Measurements from ENCODE around the gene S100A7.

The S100A7 gene

GRCh38 chr1:153460551-153460950, at the start of gene S100A7:
S100A7 (minus strand) TSS chr1:153460651; CDS start chr1:153459013, 1,638 bp downstream.
- no peak for DNase-seq

DNA sequence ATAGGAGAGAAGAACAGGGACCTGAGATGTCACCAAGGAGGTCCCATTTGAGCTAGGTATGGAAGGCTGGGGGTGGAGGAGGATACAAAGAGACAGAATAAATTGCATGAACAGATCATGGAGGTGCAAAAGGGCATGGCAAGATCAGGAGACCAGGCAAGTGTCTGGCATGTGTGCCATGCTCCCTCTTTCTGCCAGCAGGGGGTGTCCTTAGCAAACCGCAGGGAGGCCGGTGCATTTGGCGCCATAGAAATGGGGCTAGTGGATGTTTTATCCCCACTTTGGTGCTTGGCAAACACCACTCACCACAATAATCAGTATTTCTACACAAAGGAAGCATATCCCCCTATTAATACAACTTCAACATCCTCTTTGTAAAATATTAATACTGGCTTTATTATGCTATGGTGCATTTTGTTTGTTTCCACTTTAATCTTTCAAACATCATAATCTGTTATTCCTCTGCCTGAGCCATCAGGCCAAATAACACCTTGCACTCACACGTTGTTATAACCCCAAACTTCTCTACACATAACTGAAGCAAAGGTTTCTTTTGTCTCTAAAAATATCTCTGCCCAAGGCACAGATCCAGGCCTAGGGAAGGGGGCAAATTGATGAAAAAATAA, 49.4 kb upstream of the S100A7 start:
- peak; percentile 50 for DNase-seq

DNA sequence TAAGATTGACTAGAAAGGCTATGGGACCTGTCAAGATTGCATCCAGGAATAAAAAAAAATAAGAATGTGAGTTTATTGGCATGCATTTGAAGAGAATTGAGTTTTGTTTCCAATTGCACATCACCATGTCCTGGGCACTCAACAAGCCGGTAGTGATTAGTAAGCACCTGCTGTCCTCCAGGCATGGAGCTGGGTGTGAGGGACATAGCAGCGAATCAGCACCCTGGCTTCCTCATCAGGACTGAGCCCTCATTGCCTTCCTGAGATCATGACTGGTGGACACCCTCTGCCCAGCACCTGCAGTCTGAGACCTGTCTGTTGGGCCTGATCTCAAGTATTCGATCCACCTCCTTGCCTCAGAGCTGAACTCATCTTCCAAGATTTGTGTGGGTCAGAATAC, 48.6 kb upstream of the S100A7 start:
- DNase-seq = no peak

DNA sequence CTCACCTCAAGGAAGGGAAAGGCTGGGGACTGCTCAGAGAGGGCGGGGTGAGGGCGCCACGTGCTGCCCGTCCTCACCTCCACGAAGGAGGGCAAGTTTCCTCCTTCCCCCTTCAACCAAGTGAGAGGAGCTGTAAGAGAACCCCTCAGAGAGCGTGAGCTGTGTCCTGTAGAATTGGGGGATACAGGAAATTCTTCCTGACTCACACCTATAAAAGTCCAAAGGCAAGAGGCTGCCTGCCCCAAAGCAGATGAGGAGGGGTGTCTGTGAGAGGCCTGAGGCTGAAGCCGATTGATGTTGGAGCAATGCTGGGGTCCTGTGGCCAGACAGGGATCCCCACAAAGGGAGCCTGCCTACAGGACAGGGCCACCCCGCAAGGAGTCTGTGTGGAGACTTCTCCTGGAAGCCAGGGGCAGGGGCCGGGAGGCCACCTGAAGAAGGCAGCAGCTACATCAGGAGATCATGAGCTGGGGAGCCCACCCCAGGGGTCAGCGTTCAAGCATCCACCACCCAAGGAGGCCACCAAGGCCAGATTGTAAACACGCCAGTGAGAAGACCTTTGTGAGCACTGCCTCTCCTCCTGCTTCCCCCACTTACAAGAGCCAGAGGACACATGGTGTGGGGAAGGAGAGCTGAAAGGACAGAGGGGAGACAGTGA, 47.6 kb upstream of the S100A7 start:
- DNase-seq = no peak

GRCh38 chr1:153506831-153507413, 46.5 kb upstream of the S100A7 start:
- DNase-seq = no peak

GRCh38 chr1:153506386-153506785, 45.9 kb upstream of the S100A7 start:
- no peak for DNase-seq

DNA sequence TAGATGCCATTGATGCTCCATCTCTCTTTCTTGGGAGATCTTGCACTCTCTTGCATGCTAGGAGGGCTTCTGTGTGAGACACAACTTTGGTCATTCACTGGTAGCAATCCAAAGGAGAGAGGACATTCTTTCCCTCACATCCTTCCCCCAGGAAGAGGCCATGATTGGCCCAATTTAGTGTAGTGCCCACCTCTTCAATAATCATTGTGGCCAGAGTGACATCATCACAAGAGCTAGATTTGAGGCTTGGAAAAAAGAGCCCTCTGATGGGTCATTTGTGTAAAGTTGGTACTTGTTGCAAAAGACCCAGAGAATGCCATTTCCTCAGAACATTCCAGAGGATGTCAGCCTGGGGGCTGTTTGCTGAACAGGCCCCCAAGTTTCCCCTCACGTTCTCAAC, 45.1 kb upstream of the S100A7 start:
- no peak for DNase-seq

GRCh38 chr1:153503766-153504165, 43.3 kb upstream of the S100A7 start:
- DNase-seq = no peak

GRCh38 chr1:153498746-153499145, 38.3 kb upstream of the S100A7 start:
- no peak for DNase-seq

GRCh38 chr1:153495536-153495935, 35.1 kb upstream of the S100A7 start:
- no peak for DNase-seq

GRCh38 chr1:153494976-153495535, 34.6 kb upstream of the S100A7 start:
- DNase-seq = no peak

DNA sequence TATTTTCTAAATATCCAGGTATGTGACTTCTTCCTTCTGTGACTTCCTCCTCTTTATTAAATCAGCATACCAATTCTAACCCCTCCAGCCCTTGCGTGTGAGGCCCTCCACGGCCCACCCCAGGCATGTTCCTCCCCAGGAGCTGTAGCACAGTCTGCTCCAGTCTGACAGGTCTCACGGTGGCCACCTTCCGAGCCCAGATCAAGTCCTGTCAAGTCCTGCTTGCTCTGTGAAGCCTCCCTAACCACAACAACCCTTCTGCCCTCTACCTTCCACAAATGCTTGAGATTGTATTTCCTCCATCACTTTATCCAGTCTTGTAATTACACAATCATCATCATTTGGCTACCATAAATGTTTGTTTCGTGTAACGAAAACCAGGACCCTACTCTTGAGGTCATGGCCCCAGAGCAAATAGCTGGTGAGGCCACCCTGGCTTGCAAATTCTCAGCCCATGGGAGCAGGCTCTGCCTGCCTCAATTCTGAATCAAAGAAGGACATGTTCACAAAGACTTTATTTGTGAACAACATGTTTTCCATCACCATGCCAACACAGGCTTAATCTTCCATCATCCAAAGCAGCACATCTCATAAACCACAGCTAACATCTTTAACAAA, 33.0 kb upstream of the S100A7 start:
- DNase-seq = no peak

- DNase-seq = no peak
These were observed 30.0 kb upstream of the S100A7 start for GRCh38 chr1:153490272-153491051.

GRCh38 chr1:153488731-153489130, 28.3 kb upstream of the S100A7 start:
- no peak for DNase-seq

GRCh38 chr1:153487707-153488106, 27.3 kb upstream of the S100A7 start:
- DNase-seq = no peak

DNA sequence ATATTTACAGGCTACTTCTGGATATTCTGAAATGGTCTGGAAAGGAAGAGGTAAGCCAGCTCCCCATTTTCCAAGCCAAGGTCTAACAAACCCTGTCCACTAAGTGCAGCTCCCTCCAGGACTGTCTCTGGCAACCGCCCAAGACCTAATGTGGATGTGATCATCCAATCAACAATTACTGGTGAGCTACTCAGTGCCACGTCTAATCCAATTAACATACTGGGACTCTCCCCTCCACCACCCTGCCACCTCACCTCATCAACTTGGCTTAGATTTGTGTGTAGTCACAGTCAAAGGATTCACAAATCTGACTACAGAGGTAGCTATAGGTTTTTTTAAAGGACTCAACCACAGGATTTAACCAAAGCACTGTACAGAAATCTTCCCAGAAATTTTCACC, 25.4 kb upstream of the S100A7 start:
- no peak for DNase-seq

DNA sequence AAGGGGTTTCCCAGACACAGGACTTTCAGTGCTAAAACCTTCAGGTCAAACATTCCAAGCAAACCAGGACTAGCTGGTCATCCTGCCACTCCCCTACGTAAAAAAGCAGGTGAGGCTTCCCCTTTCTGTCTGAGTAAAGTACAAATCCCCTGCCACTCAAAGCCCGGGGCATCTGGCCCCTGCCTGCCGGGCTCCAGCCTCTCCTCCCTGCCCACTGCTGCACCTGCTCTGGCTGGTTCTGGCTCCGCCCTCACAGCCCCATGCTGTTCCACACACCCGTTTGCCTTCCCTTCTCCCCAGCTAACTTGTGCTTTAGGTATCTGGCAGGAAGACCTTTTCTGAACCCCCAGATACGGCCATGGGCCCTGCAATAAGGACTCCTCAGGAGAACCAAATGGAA, 23.3 kb upstream of the S100A7 start:
- no peak for DNase-seq

GRCh38 chr1:153481124-153481523, 20.7 kb upstream of the S100A7 start:
- DNase-seq = no peak

DNA sequence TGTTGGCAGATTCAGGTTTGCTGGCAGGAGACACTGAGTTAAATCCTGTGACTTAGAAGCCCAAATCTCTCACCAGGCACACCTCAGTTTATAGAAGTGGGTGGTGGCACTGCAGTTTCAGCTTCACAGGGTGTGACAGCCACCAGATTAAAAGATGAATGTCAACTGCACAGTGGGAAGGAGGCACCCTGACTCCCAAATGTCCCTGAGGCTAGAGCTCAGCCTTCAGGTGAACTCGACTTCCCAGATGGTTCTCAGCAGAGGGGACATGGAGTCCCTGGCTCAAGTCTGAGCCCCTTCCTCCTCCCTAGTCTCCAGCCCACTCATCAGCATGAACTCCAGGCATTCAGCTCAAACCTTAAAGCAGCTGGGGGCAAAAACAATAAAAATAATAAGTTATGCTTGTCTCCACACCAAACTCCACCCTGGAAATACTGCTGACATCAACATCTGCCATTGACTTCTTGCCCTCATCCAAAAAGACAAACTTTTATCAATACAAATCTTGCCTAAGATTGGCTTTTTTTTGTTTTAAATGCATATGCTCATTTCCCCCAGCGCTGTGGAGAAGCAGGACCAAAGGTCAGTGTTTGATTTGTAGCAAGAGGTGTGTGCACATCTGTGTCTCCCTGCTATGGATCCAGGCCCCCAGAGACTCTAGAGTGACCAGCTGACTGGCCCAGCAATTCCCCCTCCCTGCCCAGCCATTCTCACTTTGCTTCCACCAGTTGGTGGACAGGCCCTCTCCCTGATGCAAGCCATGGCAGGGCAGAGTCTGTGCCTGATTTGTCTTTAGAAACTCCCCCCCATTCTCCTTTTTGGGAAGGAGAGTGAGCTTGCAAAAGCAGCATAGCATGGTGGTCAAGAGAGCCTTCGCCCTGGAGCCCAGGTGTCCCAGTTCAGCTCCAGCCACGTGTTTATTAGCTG, 18.5 kb upstream of the S100A7 start:
- DNase-seq = no peak

DNA sequence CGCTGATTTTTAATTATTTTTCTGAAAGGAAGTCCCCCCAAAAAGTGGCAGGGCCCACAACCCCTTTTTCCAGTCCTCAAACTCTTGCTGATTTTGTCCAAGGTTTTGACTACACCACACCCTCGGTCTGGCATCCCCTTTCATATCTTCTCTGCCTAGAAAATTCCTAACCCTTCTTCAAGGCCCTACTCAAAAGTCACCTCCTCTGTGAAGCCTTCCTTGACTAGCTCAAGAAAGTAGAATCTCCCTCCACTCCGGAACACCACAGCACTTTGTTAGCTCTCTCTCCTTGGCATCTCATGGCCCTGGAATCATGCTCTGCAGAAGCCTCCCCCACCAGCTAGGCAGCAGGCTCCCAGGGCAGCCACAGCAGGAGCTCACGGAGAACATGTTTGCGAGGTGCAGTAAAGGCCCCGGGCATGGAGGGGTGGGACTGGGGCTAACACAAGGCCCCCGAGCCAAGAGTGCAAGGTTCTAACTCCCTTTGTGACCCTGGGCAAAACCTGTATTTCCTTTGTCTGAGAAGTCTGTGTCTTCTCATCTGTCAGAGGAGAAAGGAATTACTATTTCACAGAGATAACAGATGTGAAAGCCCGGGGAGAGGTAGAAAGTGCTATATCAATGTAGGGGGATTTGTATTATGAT, 17.7 kb upstream of the S100A7 start:
- DNase-seq = no peak

GRCh38 chr1:153476491-153477093, 16.1 kb upstream of the S100A7 start:
- DNase-seq = no peak
